ENCODE results near the gene NKX6-1.
A peak's percentile ranks its signal among the peaks of the same experiment; 100 is the strongest.

The NKX6-1 gene

GRCh38 chr4:84477738-84478137 is 21.4 kb downstream of the NKX6-1 start:
- DNase-seq: no peak

GRCh38 chr4:84474107-84474506 is 25.0 kb downstream of the NKX6-1 start:
- DNase-seq: no peak

GRCh38 chr4:84472154-84472553 is 26.9 kb downstream of the NKX6-1 start:
- DNase-seq: no peak

GRCh38 chr4:84470204-84470785 is 28.8 kb downstream of the NKX6-1 start:
- peak; percentile 26 for DNase-seq

GRCh38 chr4:84467601-84468000 is 31.5 kb downstream of the NKX6-1 start:
- no peak for DNase-seq

GRCh38 chr4:84459783-84460182 is 39.3 kb downstream of the NKX6-1 start:
- DNase-seq: no peak

GRCh38 chr4:84456157-84456556 is 42.9 kb downstream of the NKX6-1 start:
- DNase-seq: no peak

GRCh38 chr4:84455697-84456096 is 43.4 kb downstream of the NKX6-1 start:
- DNase-seq: no peak

GRCh38 chr4:84451546-84451945 is 47.5 kb downstream of the NKX6-1 start:
- DNase-seq: peak; percentile 7

GRCh38 chr4:84443523-84443922 is 55.6 kb downstream of the NKX6-1 start:
- no peak for DNase-seq

- DNase-seq: no peak
Observed at GRCh38 chr4:84442778-84443177, 56.3 kb downstream of the NKX6-1 start.

All from OCI-M1 (cell line).